Measurements from ENCODE around the gene IGSF8. TPM values are rescaled to one million over a fixed set of nuclear protein-coding genes. Genes with fewer than 3 reads are reported as not detected.
A peak's percentile ranks its signal among the peaks of the same experiment; 100 is the strongest.

IGSF8 gene
- total RNA-seq, 3 donors from 2014 or later: 30.5 to 45.7 (median 43.1) TPM

DNA sequence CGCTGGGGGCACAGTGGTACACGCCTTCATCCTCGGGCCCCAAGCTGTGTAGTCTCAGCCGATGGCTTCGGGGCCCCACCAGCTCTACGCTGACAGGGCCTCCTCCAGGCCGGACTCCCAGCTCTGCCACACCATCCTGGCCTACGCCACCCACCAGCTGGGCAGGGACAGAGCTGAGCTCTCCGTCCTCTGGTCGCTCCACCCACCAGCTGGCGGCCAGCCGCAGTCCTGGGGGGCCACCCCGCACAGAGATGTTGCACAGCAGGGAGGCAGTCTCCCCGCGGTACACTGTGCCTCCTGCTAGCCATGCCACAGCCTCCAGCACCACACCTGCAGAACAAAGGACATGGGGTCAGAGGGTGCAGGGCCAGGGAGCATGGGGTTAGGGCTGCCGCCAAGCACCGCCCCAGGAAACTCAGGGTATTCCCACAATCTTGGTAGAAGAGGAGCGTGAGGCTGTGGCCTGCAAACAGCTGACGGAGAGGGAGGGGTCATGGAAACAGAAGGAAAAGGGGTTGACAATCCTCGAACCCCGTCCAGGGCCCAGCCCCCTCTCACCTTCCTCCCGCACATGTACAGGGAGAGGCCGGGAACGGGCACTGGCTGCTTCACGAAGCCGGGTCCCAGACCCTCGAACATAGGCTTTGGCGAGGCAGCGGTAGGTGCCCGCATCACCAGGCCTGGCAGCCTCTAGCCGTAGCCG, 5.9 kb downstream of the IGSF8 start:
- Mint-ChIP-seq H3K4me1 (ENCODE audit: low read depth) (peaks cover 27% of the 10 kb centered on the region), H3K27me3 (ENCODE audit: low read depth) (no peaks in the 10 kb centered on the region), H3K36me3 (ENCODE audit: insufficient read depth) (peaks cover 18% of the 10 kb centered on the region), H3K9me3 (no peaks in the 10 kb centered on the region), H3K4me3 (no peak overlapping the region)
- no peak for ATAC-seq
- DNase-seq: no peak

DNA sequence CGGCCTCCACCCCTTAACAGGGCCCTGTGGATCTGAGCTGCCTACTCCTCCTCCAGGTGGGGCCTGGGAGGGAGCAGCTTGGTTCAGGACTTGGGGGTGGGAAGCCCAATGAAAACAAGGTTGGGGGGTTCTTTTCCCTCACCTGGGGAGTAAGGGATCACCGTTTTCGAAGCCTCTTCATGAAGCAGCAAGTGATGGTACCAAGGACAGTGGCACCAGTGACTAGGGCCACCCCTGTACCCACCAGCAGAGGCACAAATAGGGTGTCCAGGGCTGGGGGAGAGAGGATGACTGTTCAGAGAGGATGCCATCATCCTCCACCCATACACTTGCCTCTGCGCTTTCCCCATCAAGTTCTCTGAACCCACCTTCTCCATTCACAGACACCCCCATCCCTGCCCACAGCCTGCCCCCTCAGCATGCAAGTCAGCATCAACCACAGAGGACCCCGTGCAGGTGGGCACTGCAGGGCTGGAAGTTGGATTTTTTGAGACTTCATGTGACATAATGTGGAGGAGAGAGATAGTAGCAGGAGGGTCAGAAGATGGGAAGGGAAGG, 6.7 kb downstream of the IGSF8 start:
- ATAC-seq: no peak
- H3K9me3 Mint-ChIP-seq: no peaks in the 10 kb centered on the region
- no peaks in the 10 kb centered on the region for H3K27me3 Mint-ChIP-seq (ENCODE audit: low read depth)
- no peak for DNase-seq
- H3K36me3 Mint-ChIP-seq (ENCODE audit: insufficient read depth): peaks cover 22% of the 10 kb centered on the region
- H3K4me3 Mint-ChIP-seq: no peak overlapping the region
- peaks cover 19% of the 10 kb centered on the region for H3K4me1 Mint-ChIP-seq (ENCODE audit: low read depth)

DNA sequence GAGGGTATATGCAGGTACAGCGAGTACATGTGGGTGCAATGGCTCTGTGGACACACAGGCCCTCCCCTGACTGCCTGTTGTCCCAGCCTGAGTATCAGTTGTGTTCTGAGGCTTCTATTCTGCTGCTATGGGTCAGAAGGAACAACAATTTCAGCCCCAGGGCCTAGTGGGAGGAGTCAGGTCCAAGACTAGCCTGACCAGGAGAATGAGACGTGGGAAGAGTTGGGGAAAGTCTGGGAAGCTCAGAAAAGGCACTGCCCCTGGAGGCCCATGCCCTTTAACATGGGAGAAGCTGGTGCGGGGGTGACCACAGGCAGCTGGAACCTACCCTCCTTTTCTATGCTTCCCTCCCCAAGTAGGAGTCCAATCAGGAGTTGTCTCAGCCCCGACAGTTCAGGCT, 7.7 kb downstream of the IGSF8 start:
- H3K9me3 Mint-ChIP-seq: no peaks in the 10 kb centered on the region
- H3K27me3 Mint-ChIP-seq (ENCODE audit: low read depth): no peaks in the 10 kb centered on the region
- no peak for ATAC-seq
- H3K4me3 Mint-ChIP-seq: no peak overlapping the region
- no peak for DNase-seq
- H3K36me3 Mint-ChIP-seq (ENCODE audit: insufficient read depth): peaks cover 24% of the 10 kb centered on the region
- peaks cover 10% of the 10 kb centered on the region for H3K4me1 Mint-ChIP-seq (ENCODE audit: low read depth)

DNA sequence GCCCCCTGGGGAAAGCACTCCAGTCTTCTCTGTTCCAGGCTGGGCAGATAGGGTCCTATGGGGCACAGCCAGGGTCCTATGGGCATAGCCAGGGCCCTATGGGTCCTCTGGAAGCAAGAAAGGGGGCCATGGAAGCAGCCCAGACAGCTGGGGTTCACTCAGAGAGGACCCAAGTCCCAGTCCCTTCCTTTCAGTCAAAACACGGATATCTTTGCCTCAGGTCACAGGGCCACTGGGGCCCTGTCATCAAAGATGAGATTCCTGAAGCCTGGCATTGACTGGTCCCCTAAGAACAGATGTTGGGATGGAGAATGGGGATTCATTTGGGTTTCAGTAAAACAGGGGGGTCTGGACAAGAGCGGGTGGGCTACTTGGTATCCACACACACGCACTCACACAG, 8.5 kb downstream of the IGSF8 start:
- no peak for ATAC-seq
- DNase-seq: no peak
- H3K4me1 Mint-ChIP-seq (ENCODE audit: low read depth): peaks cover 7% of the 10 kb centered on the region
- no peaks in the 10 kb centered on the region for H3K9me3 Mint-ChIP-seq
- no peak overlapping the region for H3K4me3 Mint-ChIP-seq
- H3K36me3 Mint-ChIP-seq (ENCODE audit: insufficient read depth): peaks cover 24% of the 10 kb centered on the region
- no peaks in the 10 kb centered on the region for H3K27me3 Mint-ChIP-seq (ENCODE audit: low read depth)

DNA sequence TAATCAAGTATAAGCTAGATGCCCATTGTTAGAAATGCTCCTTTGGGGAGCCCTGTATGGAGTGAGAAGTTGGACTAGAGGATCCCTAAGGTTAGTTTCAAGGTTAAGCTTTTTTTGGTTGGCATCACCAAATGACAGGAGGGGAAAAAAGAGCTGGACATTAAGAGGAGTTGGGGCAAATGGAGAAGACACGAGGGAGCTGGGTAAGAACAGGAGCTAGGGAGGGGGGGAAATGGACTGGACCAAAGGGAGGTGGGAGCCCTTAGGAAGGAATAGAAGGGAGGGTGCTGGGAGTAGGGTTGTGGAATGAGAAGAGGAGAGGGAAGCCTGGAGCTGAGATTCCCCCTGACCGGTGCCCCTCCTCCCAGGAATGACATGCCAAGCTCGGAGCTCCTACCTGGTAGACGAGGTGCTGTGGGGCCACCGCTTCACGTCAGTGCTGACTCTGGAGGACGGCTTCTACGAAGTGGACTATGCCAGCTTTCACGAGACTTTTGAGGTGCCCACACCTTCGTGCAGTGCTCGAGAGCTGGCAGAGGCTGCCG, 11.2 kb downstream of the IGSF8 start:
- H3K9me3 Mint-ChIP-seq: no peaks in the 10 kb centered on the region
- no peak overlapping the region for H3K4me3 Mint-ChIP-seq
- H3K27me3 Mint-ChIP-seq (ENCODE audit: low read depth): peaks cover 11% of the 10 kb centered on the region
- DNase-seq: no peak
- ATAC-seq: no peak
- peaks cover 12% of the 10 kb centered on the region for H3K4me1 Mint-ChIP-seq (ENCODE audit: low read depth)
- H3K36me3 Mint-ChIP-seq (ENCODE audit: insufficient read depth): peaks cover 18% of the 10 kb centered on the region

DNA sequence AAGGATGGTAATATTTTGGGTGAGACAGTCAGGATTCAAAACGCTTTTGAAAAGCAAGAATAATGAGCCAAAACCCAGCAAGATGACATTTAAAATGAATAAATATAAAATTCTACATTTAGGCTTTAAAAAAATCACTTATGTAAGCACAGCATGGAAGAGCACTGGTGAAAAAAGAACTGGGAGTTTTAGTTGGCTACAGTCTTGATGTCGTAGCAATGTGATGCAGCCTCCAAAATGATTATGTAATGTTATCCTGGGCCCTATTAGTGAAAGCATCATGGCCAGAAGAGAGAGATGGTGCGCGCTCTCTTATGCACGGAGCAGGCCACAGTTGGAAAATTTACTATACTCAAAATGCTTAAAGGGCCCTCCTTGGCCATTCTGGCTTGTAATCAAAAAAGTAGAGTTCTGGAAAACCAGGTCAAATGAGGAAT, 11.9 kb downstream of the IGSF8 start:
- Mint-ChIP-seq H3K4me3 (no peak overlapping the region), H3K4me1 (ENCODE audit: low read depth) (peaks cover 12% of the 10 kb centered on the region), H3K36me3 (ENCODE audit: insufficient read depth) (peaks cover 18% of the 10 kb centered on the region), H3K27me3 (ENCODE audit: low read depth) (peaks cover 17% of the 10 kb centered on the region), H3K9me3 (no peaks in the 10 kb centered on the region)
- DNase-seq (no peak), ATAC-seq (no peak)

DNA sequence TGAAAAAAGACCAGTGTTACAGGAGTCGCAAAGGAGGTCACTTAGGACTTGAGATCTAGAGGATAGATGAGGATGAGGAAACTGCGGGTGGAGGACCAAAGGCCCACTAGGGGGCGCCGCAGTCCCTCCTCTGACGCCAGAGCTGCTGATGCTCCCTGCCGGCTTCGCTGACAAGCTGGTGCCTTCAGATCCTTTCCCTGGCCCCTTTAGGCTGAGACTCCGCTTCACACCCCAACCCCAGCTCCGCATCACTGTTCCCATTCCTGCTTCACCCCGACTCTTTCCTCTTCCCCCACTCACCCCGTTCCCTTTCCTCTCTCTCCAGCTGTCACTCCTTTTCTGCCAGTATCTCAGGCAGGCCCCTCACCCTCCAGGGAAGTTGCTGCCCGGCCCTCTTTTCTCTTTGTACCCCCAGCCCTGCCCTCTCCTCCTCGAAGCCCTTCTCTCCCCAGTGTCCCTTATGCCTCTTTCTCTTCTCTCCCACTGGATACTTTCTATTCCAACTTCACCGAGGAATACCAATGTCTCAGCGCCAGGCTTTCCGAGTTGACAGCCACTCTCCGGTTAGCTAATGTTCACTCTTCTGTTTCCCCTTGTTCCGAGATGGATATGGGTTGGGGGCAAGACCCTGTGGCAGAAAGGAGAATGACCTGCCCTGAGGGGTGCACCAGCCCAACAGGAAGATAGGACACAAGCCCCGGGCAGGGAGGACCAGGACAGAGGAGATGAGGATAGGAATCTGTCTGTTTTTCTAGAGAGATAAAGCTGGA, 12.5 kb downstream of the IGSF8 start:
- DNase-seq (peak; percentile 77), ATAC-seq (peak; percentile 53 to 67)
- Mint-ChIP-seq H3K36me3 (ENCODE audit: insufficient read depth) (peaks cover 18% of the 10 kb centered on the region), H3K9me3 (no peaks in the 10 kb centered on the region), H3K4me1 (ENCODE audit: low read depth) (peaks cover 12% of the 10 kb centered on the region), H3K4me3 (no peak overlapping the region), H3K27me3 (ENCODE audit: low read depth) (peaks cover 23% of the 10 kb centered on the region)

DNA sequence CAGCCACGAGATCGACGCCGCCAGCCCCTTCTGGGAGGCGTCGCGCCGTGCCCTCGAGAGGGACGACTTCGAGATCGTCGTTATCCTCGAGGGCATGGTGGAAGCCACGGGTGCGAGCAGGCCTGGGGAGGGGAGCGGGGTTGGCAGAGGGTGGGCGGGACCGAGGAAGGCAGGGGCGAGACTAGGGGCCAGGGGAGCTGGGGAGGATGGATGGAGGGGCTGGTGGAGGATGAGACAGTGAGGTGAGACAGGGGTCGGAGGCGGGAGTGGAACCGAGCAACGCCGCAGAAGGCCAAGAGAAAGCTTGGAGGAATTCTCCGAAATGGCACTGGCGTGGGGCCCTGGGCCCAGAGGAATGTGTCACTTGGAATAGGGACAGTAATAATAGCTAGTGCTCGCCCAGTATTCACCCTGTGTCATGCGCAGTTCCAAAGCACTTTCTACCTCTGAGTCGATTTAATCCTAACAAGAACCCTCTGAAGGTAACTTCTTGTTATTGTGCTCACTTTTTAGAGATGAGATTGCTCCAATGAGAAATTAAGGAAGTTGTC, 13.6 kb downstream of the IGSF8 start:
- Mint-ChIP-seq H3K36me3 (ENCODE audit: insufficient read depth) (peaks cover 15% of the 10 kb centered on the region), H3K4me3 (no peak overlapping the region), H3K4me1 (ENCODE audit: low read depth) (peaks cover 14% of the 10 kb centered on the region), H3K9me3 (no peaks in the 10 kb centered on the region), H3K27me3 (ENCODE audit: low read depth) (peaks cover 33% of the 10 kb centered on the region)
- no peak for ATAC-seq
- DNase-seq: no peak

DNA sequence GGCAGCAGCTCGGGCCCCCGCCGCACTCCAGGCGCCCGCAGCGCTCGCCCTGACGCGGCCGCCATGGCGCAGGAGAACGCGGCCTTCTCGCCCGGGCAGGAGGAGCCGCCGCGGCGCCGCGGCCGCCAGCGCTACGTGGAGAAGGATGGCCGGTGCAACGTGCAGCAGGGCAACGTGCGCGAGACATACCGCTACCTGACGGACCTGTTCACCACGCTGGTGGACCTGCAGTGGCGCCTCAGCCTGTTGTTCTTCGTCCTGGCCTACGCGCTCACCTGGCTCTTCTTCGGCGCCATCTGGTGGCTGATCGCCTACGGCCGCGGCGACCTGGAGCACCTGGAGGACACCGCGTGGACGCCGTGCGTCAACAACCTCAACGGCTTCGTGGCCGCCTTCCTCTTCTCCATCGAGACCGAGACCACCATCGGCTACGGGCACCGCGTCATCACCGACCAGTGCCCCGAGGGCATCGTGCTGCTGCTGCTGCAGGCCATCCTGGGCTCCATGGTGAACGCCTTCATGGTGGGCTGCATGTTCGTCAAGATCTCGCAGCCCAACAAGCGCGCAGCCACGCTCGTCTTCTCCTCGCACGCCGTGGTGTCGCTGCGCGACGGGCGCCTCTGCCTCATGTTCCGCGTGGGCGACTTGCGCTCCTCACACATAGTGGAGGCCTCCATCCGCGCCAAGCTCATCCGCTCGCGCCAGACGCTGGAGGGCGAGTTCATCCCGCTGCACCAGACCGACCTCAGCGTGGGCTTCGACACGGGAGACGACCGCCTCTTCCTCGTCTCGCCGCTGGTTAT, 14.2 kb downstream of the IGSF8 start:
- ATAC-seq (peak; percentile 82 to 84), DNase-seq (peak; percentile 74)
- peak overlapping the region; percentile 62 for H3K4me3 Mint-ChIP-seq
- no peaks in the 10 kb centered on the region for H3K9me3 Mint-ChIP-seq
- peaks cover 15% of the 10 kb centered on the region for H3K36me3 Mint-ChIP-seq (ENCODE audit: insufficient read depth)
- peaks cover 15% of the 10 kb centered on the region for H3K4me1 Mint-ChIP-seq (ENCODE audit: low read depth)
- peaks cover 40% of the 10 kb centered on the region for H3K27me3 Mint-ChIP-seq (ENCODE audit: low read depth)

DNA sequence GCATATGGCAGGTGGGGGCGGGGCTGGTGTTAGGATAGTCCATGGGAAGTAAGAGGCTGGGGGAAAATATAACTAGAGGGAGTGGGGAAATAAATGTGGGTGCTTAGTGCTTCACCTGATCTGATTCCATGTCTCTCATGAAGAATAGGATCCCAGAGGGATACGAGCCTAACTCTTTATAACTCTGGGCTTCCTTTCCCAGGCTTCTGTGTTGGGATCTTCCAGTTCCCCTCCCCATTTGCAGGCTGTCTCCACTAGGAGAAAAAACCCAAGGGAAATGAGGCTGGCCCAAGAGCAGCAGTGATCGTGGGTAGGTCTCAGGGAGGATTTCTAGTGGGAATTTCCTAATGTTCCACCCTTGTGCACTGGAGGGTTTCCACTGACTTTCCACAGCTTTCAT, 15.5 kb downstream of the IGSF8 start:
- no peak for ATAC-seq
- peaks cover 15% of the 10 kb centered on the region for H3K4me1 Mint-ChIP-seq (ENCODE audit: low read depth)
- no peaks in the 10 kb centered on the region for H3K9me3 Mint-ChIP-seq
- DNase-seq: no peak
- peaks cover 48% of the 10 kb centered on the region for H3K27me3 Mint-ChIP-seq (ENCODE audit: low read depth)
- peaks cover 6% of the 10 kb centered on the region for H3K36me3 Mint-ChIP-seq (ENCODE audit: insufficient read depth)
- H3K4me3 Mint-ChIP-seq: peak overlapping the region; percentile 46

DNA sequence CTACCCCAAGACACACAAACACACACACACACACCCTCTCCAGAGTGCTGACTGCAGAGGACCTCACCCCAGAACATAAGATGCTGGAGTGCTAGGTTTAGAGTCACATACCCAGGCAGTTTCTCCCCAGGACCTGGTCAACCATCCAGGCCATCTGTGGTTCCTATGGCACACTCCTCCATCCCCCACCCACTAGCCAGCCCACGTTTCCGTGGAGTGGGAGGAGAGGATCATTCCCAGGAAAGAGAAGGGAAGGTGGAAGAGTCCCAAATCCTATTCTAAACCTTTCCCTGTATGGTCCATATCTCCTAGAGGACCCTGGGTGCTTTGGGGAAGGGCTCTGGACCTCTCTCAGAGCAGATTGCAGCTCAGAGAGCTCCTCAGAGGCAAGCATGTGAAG, 15.9 kb downstream of the IGSF8 start:
- Mint-ChIP-seq H3K27me3 (ENCODE audit: low read depth) (peaks cover 49% of the 10 kb centered on the region), H3K9me3 (no peaks in the 10 kb centered on the region), H3K4me1 (ENCODE audit: low read depth) (peaks cover 15% of the 10 kb centered on the region), H3K4me3 (no peak overlapping the region), H3K36me3 (ENCODE audit: insufficient read depth) (peaks cover 6% of the 10 kb centered on the region)
- ATAC-seq (no peak), DNase-seq (no peak)

DNA sequence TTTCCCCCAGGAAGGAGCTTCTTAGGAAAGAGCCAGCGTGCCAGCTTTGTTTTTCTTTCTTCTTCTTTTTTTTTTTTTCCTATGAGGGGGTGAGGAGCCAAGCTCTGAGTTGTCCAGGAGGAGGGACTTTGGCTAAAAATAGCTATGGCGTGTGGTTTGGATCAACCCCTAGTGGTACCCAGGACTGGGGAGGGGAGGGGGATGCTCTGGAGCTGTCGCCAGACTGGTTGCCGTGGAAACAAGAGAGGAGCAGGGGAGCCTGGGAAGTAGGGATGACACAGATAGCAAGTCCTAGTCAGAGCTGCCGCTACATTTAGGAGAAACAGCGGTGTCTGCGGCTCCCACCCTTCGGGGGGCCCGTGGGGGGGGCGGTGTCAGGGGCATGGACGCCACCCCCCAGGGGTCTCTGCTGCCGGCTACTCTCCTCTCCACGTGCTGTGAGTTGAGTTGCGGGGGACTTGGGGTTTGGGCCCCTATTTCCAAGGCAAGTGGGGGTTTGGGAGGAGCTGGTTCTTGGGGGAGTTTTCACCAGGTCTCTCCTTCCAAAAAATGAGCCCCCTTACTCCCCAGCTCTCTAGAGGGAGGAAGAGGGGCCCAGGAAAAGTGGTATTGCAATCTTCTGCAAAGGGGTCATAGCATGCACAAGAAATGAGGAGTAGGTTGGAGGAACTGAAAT, 17.0 kb downstream of the IGSF8 start, which contains the start of gene KCNJ9:
KCNJ9 (plus strand) TSS at position 278 of the 676 bp plus-strand sequence. CDS start 2,493 bp downstream, outside the sequence.
- Mint-ChIP-seq H3K4me1 (ENCODE audit: low read depth) (peaks cover 15% of the 10 kb centered on the region), H3K4me3 (no peak within 1 kb of the TSS), H3K9me3 (no peaks in the 10 kb centered on the region), H3K27me3 (ENCODE audit: low read depth) (peaks cover 58% of the 10 kb centered on the region), H3K36me3 (ENCODE audit: insufficient read depth) (no peaks in the 10 kb centered on the region)
- DNase-seq (no peak), ATAC-seq (no peak)

DNA sequence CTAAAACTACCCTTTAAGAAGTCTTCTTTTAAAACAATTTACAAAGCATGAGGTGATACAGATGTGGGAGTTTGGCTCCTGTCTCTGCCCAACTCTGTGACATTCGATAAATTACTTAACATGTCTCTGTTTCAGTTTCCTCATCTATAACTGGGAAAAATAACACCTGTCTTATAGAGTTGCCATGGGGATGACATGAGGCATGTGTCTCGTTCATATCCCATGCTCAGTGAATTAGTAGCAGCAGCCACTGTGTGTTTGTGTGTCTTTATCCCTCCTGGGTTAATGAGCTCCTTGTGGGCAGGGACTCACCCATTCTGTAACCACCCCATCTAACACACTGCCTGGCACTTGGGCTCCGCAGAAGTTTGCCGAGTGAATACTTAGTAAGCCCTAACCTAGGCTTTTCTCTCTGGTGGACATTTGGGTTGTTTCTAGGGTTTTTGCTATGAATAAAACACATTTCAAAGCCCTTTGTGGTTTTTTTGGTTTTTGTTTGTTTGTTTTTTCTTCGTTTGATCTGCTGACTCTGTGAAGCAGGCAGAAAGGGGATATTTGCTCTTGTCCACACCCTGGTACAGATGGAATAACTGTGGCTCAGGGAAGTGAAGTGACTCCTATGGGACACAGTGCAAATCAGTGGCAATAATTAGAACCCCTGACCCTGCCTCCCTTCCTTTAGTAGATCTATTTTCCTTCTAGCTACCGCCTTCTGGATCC, 17.9 kb downstream of the IGSF8 start:
- Mint-ChIP-seq H3K9me3 (no peaks in the 10 kb centered on the region), H3K27me3 (ENCODE audit: low read depth) (peaks cover 64% of the 10 kb centered on the region), H3K4me3 (no peak overlapping the region), H3K4me1 (ENCODE audit: low read depth) (peaks cover 14% of the 10 kb centered on the region), H3K36me3 (ENCODE audit: insufficient read depth) (no peaks in the 10 kb centered on the region)
- DNase-seq (no peak), ATAC-seq (peak in 1 of 2 donors; percentile 11)

Data from activated T-cell treated with anti-CD3 and anti-CD28 coated beads, Interleukin-2, amount 50 U/mL, for 4 hours (primary cell).